ENCODE results near the gene IMPDH2.

IMPDH2 gene

GRCh38 chr3:49028673-49029562 lies at the start of gene IMPDH2:
Gene IMPDH2 (minus strand): TSS chr3:49029398. CDS start chr3:49029350, 48 bp downstream.
- peaks cover 64% of the 10 kb centered on the region for H3K36me3 ChIP-seq (replicated peaks)
- in situ Hi-C loops (cut with HindIII; ENCODE audit: low pct_ligation_motif_present, low sequenced_read_pairs): no loop called here
- peak within 1 kb of the TSS; percentile 87 for H3K4me3 ChIP-seq (ENCODE audit: low read depth, low read length)
- H3K27ac ChIP-seq: peak within 1 kb of the TSS; percentile 67
- peak; percentile 79 for DNase-seq
- TF ChIP-seq CTCF (IDR thresholded peaks at IDR 0.05; ENCODE audit: low read depth, low read length, missing control alignments): peak; percentile 2
- no peaks in the 10 kb centered on the region for H3K27me3 ChIP-seq (replicated peaks)

GRCh38 chr3:49076646-49077045 lies 47.4 kb upstream of the IMPDH2 start:
- in situ Hi-C loops (cut with HindIII; ENCODE audit: low pct_ligation_motif_present, low sequenced_read_pairs): no loop called here
- Histone ChIP-seq H3K4me3 (ENCODE audit: low read depth, low read length) (no peak overlapping the region), H3K36me3 (replicated peaks) (peaks cover 52% of the 10 kb centered on the region), H3K27ac (no peak overlapping the region), H3K27me3 (replicated peaks) (no peaks in the 10 kb centered on the region)
- no peak for TF ChIP-seq CTCF (IDR thresholded peaks at IDR 0.05; ENCODE audit: low read depth, low read length, missing control alignments)
- DNase-seq: no peak

GRCh38 chr3:49076116-49076515 lies 46.9 kb upstream of the IMPDH2 start:
- no peaks in the 10 kb centered on the region for H3K27me3 ChIP-seq (replicated peaks)
- in situ Hi-C loops (cut with HindIII; ENCODE audit: low pct_ligation_motif_present, low sequenced_read_pairs): no loop called here
- DNase-seq: no peak
- no peak overlapping the region for H3K4me3 ChIP-seq (ENCODE audit: low read depth, low read length)
- H3K36me3 ChIP-seq (replicated peaks): peaks cover 57% of the 10 kb centered on the region
- H3K27ac ChIP-seq: no peak overlapping the region
- no peak for TF ChIP-seq CTCF (IDR thresholded peaks at IDR 0.05; ENCODE audit: low read depth, low read length, missing control alignments)

DNA sequence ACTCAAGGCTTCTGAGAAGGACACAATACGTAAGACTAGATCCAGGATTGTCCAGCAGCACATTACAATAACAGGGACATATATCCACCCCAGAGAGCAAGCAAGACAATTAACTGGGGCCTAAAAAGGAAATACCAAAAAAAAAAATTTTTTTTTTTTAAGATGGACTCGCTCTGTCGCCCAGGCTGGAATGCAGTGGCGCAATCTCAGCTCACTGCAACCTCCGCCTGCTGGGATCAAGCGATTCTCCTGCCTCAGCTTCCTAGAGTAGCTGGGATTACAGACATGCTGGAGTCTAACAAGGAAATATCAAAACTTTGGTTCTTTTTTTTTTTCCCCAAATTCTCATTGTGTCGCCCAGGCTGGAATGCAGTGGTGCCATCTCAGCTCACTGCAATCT lies 28.8 kb upstream of the IMPDH2 start:
- TF ChIP-seq CTCF (IDR thresholded peaks at IDR 0.05; ENCODE audit: low read depth, low read length, missing control alignments): no peak
- DNase-seq: no peak
- in situ Hi-C loops (cut with HindIII; ENCODE audit: low pct_ligation_motif_present, low sequenced_read_pairs): no loop called here
- Histone ChIP-seq H3K27ac (no peak overlapping the region), H3K36me3 (replicated peaks) (peaks cover 42% of the 10 kb centered on the region), H3K4me3 (ENCODE audit: low read depth, low read length) (no peak overlapping the region), H3K27me3 (replicated peaks) (no peaks in the 10 kb centered on the region)

DNA sequence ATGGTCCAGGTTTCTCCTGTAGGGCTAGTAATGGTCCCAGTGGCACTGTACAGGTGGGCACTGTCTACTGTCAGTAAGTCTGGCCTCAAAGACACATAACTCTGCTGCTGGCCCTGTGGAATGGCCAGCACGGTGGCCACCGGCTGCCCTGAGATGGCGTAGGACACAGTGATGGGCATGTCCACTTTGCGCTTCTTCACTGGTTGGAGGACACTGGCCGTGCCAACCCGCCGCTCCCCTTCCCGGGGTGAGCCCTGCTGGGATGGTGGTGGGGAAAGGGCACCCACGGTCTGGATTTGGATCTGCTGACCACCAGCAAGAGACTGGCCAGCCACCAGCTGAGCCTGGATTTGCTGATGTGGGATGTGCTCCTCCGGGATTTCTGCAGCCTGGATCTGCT lies 28.1 kb upstream of the IMPDH2 start:
- TF ChIP-seq CTCF (IDR thresholded peaks at IDR 0.05; ENCODE audit: low read depth, low read length, missing control alignments): no peak
- Histone ChIP-seq H3K36me3 (replicated peaks) (peaks cover 45% of the 10 kb centered on the region), H3K27ac (no peak overlapping the region), H3K27me3 (replicated peaks) (no peaks in the 10 kb centered on the region), H3K4me3 (ENCODE audit: low read depth, low read length) (no peak overlapping the region)
- in situ Hi-C loops (cut with HindIII; ENCODE audit: low pct_ligation_motif_present, low sequenced_read_pairs): no loop called here
- DNase-seq: no peak

Measured in brain microvascular endothelial cell (primary cell).